Measurements from ENCODE around the gene FSIP1.

DNA sequence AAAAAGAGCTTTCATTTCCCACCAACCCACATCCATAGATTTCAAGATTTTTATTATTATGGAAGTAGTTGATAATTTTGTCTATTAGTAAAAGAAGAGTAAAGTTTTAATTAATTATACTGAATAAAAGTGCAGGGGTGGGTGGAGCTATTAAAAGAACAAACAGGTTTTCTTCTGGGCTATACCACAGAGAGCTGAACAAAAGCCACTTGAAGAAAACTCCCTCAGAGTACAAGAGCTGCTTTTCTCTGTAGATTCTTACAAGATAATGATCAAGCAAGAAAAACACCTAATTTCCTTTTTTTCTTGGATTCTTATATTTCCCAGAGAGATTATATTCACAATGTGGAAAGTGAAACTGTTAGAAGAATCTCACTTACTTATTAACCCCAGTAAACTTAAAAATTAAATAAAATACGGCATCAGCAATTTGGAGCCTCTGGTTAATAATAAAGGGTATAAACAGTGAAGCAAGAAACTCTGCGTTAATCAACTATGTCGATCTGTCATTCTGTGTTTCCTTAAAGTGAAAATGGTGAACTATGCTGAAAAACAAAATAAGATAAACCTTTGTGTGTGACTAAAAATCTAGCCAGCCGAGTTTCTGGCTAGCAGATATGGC is 116.9 kb downstream of the FSIP1 start:
- TF ChIP-seq GATA2 (IDR thresholded peaks at IDR 0.05; ENCODE audit: low read depth, low read length) (no peak), GATA3 (IDR thresholded peaks at IDR 0.05; ENCODE audit: low read depth, low read length) (no peak)
